Tibial nerve (tissue), 4 donors: ENCODE data around the gene CNR1.

ENCODE experiments used
- EP300 ChIP-seq, 2 donors: sonication (generic); formaldehyde crosslinking; IDR thresholded peaks; one replicate each; pipeline ENCODE4 v1.6.1; 2017; ENCODE audit warnings: antibody characterized with exemption in 2 of 2, mild to moderate bottlenecking in 1 of 2
- TF ChIP-seq, protein P1 (sequence below), 5 experiments: fragments of 200-600 bp in 3 of 5; fragments of 450-650 bp in 2 of 5; sonication (generic) in 3 of 5; IDR thresholded peaks; one replicate each; pipeline ENCODE4 v1.5.1; 2016 to 2019; ENCODE audit warnings: antibody characterized with exemption in 5 of 5, mild to moderate bottlenecking in 3 of 5, moderate library complexity in 2 of 5

DNA sequence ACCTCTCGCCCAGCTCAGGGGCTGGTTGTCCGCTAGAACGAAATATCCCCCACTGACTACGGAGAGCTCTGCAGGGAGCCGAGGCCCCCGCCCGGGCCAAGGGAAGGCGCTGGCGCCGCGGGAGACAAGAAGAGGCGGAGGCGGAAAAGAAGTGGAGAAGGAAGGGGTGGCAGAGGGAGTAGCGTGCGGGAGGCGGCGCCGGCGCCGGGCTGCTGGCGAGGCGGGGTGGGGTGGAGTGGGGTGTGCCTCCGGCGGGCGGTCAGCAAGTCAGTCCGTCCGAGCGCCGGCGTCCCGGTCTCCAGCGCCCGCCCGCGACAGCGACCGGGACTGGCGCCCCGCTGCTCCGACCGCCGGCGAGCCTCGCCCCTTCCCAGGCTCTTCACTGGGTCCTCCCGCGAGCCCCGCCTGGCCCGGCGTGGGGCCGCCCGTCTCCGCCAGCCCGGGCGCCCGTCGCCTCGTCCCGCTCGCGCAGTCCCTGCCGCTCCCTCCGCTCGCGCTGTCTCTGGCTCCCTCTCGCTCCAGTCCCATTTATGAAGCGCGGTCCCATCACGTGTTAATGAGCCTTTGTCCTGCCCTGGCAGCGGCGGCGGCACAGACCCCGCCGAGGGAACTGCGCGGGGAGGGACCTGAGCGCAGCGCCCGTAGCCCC, at the start of gene CNR1:
- TF ChIP-seq, protein P1, sequence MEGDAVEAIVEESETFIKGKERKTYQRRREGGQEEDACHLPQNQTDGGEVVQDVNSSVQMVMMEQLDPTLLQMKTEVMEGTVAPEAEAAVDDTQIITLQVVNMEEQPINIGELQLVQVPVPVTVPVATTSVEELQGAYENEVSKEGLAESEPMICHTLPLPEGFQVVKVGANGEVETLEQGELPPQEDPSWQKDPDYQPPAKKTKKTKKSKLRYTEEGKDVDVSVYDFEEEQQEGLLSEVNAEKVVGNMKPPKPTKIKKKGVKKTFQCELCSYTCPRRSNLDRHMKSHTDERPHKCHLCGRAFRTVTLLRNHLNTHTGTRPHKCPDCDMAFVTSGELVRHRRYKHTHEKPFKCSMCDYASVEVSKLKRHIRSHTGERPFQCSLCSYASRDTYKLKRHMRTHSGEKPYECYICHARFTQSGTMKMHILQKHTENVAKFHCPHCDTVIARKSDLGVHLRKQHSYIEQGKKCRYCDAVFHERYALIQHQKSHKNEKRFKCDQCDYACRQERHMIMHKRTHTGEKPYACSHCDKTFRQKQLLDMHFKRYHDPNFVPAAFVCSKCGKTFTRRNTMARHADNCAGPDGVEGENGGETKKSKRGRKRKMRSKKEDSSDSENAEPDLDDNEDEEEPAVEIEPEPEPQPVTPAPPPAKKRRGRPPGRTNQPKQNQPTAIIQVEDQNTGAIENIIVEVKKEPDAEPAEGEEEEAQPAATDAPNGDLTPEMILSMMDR (IDR thresholded peaks at IDR 0.05), result no peak
- no peak for TF ChIP-seq EP300 (IDR thresholded peaks at IDR 0.05)
